ENCODE data around the gene FBXO22.
"Not testable (repeated sequence)": the region's sequence is repeated elsewhere in the genome, so short reads cannot be mapped to it uniquely, and the experiment has no call there.

FBXO22 gene

GRCh38 chr15:75984706-75985105 is 81.0 kb downstream of the FBXO22 start:
- DNase-seq = not testable (repeated sequence)

GRCh38 chr15:75985971-75986370 is 82.3 kb downstream of the FBXO22 start:
- no peak for DNase-seq

- peak; percentile 34 for DNase-seq
Measured at GRCh38 chr15:75989045-75989444, 85.4 kb downstream of the FBXO22 start.

- DNase-seq = no peak
Measured at GRCh38 chr15:75989875-75990274, 86.2 kb downstream of the FBXO22 start.

Data from eye (tissue), 1 donor.